ENCODE results near the gene NAP1L5.

NAP1L5 gene

GRCh38 chr4:88697588-88698329 is at the start of gene NAP1L5:
TSS of gene NAP1L5 (minus strand) at chr4:88697829. CDS start at chr4:88697754, 75 bp downstream.
- peak; percentile 93 for ATAC-seq
- TF ChIP-seq PPARA (CRISPR knock-in tag; IDR thresholded peaks at IDR 0.05; ENCODE audit: borderline replicate concordance) (no peak), ZNF8 (CRISPR knock-in tag; IDR thresholded peaks at IDR 0.05) (no peak), TCF4 (CRISPR knock-in tag; IDR thresholded peaks at IDR 0.05; ENCODE audit: borderline replicate concordance) (no peak), ZNF70 (CRISPR knock-in tag; IDR thresholded peaks at IDR 0.05) (no peak), TSHZ2 (CRISPR knock-in tag; IDR thresholded peaks at IDR 0.05) (no peak), ZNF565 (CRISPR knock-in tag; conservative IDR thresholded peaks at IDR 0.05; ENCODE audit: low read depth) (no peak), CSDC2 (CRISPR knock-in tag; IDR thresholded peaks at IDR 0.05) (no peak), ESRRG (CRISPR knock-in tag; IDR thresholded peaks at IDR 0.05) (no peak)

- TF ChIP-seq ZNF70 (CRISPR knock-in tag; IDR thresholded peaks at IDR 0.05) (no peak), GLIS3 (CRISPR knock-in tag; IDR thresholded peaks at IDR 0.05) (no peak), PPARA (CRISPR knock-in tag; IDR thresholded peaks at IDR 0.05; ENCODE audit: borderline replicate concordance) (no peak), TCF4 (CRISPR knock-in tag; IDR thresholded peaks at IDR 0.05; ENCODE audit: borderline replicate concordance) (no peak), TSHZ2 (CRISPR knock-in tag; IDR thresholded peaks at IDR 0.05) (no peak), POU6F1 (CRISPR knock-in tag; IDR thresholded peaks at IDR 0.05; ENCODE audit: borderline replicate concordance, low read depth) (no peak), OSR1 (CRISPR knock-in tag; IDR thresholded peaks at IDR 0.05) (no peak), ZNF565 (CRISPR knock-in tag; conservative IDR thresholded peaks at IDR 0.05; ENCODE audit: low read depth) (no peak), ZFP3 (CRISPR knock-in tag; IDR thresholded peaks at IDR 0.05) (no peak), BACH2 (CRISPR knock-in tag; IDR thresholded peaks at IDR 0.05; ENCODE audit: borderline replicate concordance) (no peak), PATZ1 (CRISPR knock-in tag; IDR thresholded peaks at IDR 0.05; ENCODE audit: borderline replicate concordance) (no peak), CSRNP3 (CRISPR knock-in tag; IDR thresholded peaks at IDR 0.05) (no peak), TOX (CRISPR knock-in tag; IDR thresholded peaks at IDR 0.05; ENCODE audit: borderline replicate concordance) (no peak), RARB (CRISPR knock-in tag; IDR thresholded peaks at IDR 0.05) (no peak), ISL1 (CRISPR knock-in tag; IDR thresholded peaks at IDR 0.05) (no peak), ZNF8 (CRISPR knock-in tag; IDR thresholded peaks at IDR 0.05) (no peak), CREB5 (CRISPR knock-in tag; IDR thresholded peaks at IDR 0.05; ENCODE audit: low read depth) (no peak), CSDC2 (CRISPR knock-in tag; IDR thresholded peaks at IDR 0.05) (no peak), ESRRG (CRISPR knock-in tag; IDR thresholded peaks at IDR 0.05) (no peak)
- ATAC-seq: no peak
Measured at GRCh38 chr4:88747351-88747750, 49.7 kb upstream of the NAP1L5 start.
